Endothelial cell of umbilical vein (primary cell): Measurements from ENCODE around the gene NEXN.

Experiments used
- CTCF ChIP-seq, 2 donors: IDR thresholded peaks; 1 replicate in 1 of 2; 2 replicates in 1 of 2; pipeline ENCODE4 v1.5.1; 2011; ENCODE audit warnings: low read length in 2 of 2, mild to moderate bottlenecking in 2 of 2, moderate library complexity in 2 of 2, control low read depth in 1 of 2, inconsistent platforms in 1 of 2, low read depth in 1 of 2; ENCODE audit not compliant: insufficient read depth in 1 of 2; ENCODE audit errors: extremely low read depth in 1 of 2
- EZH2 ChIP-seq: IDR thresholded peaks from 2 replicates; pipeline ENCODE4 v1.6.1; 2012; ENCODE audit warnings: borderline replicate concordance, low read depth, mild to moderate bottlenecking, moderate library complexity, low read length, inconsistent platforms; ENCODE audit not compliant: severe bottlenecking
- JUN ChIP-seq: IDR thresholded peaks from 2 replicates; pipeline ENCODE4 v1.6.1; 2011; ENCODE audit warnings: borderline replicate concordance, low read depth; ENCODE audit not compliant: insufficient read length, insufficient read depth
- MAX ChIP-seq: IDR thresholded peaks from 2 replicates; pipeline ENCODE4 v1.6.1; 2011; ENCODE audit not compliant: insufficient read depth, insufficient read length
- MYC ChIP-seq: IDR thresholded peaks from one replicate; pipeline ENCODE4 v1.6.1; 2011; ENCODE audit warnings: mild to moderate bottlenecking, low read depth, low read length
- POLR2A ChIP-seq: IDR thresholded peaks from 2 replicates; pipeline ENCODE4 v1.6.1; 2012; ENCODE audit warnings: low read depth, mild to moderate bottlenecking, control low read depth, low read length
- POLR2AphosphoS5 ChIP-seq: IDR thresholded peaks from 2 replicates; pipeline ENCODE4 v1.6.1; 2012; ENCODE audit warnings: low read depth, mild to moderate bottlenecking, control low read depth, low read length, moderate library complexity; ENCODE audit not compliant: insufficient read depth

- TF ChIP-seq CTCF (IDR thresholded peaks at IDR 0.05; ENCODE audit: extremely low read depth in 1 of 2, insufficient read depth in 1 of 2, low read depth in 1 of 2, low read length in 2 of 2) (no peak), POLR2AphosphoS5 (no peak), EZH2 (no peak), POLR2A (no peak), JUN (no peak), MAX (no peak), MYC (no peak)
Observed at GRCh38 chr1:77859248-77859647, 29.2 kb upstream of the NEXN start.
